NCI-H146 treated with DMSO at 0.1 percent for 48 hours (cell line): Measurements from ENCODE around the gene GATA6.

Experiments
- DNase-seq: peaks from one replicate; lab custom pipeline; 2025; ENCODE audit not compliant: unreplicated experiment; lab: John Stamatoyannopoulos, UW

The GATA6 gene

GRCh38 chr18:22169011-22169888 is at the start of gene GATA6:
GATA6 (plus strand) TSS chr18:22169589; CDS start chr18:22171145, 1,556 bp downstream.
- DNase-seq, result peak; percentile 99

DNA sequence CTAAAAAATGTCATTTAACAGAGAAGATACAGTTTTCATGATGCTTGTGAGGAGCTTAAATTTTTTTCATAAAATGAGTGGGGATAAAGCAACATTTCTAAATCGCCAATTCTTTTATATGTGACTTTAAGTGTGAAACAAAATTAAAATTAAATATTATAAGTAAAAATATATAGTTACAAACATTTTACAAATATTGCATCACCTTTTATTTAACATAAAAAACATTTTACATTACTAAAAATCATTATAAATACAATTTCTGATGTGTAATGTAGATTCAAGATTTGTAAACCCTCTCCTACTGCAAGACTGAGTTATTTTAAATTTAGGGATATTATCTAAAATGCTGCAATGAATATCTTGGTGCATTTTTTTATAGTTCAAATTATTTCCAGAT is 44.4 kb upstream of the GATA6 start:
- DNase-seq, result no peak

- DNase-seq, result no peak
Observed at GRCh38 chr18:22128954-22129353, 40.4 kb upstream of the GATA6 start.

- DNase-seq, result no peak
Observed at GRCh38 chr18:22129778-22130177, 39.6 kb upstream of the GATA6 start.

DNA sequence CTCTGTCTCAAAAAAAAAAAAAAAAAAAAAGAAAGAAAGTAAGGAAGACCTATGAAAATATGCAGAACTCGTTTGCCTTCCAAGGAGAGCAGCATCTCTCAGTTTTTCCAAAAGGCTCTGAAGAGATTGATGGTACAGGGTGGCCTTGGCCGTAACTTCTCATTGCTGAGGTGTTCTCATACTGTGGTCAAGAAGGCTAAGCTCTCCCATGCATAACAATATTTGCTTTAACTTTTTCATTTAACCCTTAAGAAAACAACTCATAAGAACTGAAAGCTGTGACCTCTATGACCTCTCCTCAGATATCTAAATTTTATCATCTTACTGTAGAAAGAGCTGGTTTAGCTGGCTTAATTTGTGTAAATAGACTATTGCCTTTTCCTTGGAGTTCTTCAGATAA is 37.1 kb upstream of the GATA6 start:
- DNase-seq, result no peak

DNA sequence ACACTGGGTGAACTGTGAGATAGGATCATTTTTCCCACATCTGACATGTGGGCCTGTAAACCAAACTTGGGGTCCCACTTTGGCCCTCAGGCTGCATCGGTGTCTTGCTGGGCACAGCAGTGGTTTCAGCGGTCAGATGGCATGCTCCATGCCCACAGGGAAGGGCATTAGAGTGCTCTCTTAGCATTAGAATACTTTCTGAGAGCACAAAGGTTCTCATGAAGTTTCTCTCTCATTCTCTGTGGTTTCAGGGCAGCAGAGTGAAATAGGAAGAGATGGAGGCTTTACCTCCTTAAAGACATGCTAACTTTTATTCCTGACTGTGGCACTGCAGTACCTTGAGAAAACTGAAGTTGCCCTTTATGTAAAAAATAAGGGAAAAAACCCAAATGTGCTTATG is 36.6 kb upstream of the GATA6 start:
- DNase-seq, result no peak

GRCh38 chr18:22136395-22136794 is 33.0 kb upstream of the GATA6 start:
- no peak for DNase-seq

DNA sequence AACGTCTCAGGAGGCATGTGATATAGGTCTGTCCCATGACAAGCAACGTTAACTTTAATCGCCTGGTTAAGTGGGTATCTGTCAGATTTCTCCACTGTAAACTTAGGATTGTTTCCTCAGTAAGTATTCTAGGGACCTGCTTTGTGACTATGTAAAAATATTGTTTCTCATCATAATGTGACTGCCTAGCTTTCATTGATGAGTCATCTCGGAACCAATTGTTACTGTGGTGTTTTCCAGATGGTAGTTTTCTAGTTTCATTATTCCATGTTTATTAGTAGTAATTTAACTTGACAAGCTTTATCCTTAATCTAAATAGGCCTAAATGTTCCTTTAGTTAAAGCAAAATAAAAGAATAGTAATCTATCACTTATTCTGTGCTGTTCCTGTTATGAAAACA is 28.2 kb upstream of the GATA6 start:
- DNase-seq, result no peak

DNA sequence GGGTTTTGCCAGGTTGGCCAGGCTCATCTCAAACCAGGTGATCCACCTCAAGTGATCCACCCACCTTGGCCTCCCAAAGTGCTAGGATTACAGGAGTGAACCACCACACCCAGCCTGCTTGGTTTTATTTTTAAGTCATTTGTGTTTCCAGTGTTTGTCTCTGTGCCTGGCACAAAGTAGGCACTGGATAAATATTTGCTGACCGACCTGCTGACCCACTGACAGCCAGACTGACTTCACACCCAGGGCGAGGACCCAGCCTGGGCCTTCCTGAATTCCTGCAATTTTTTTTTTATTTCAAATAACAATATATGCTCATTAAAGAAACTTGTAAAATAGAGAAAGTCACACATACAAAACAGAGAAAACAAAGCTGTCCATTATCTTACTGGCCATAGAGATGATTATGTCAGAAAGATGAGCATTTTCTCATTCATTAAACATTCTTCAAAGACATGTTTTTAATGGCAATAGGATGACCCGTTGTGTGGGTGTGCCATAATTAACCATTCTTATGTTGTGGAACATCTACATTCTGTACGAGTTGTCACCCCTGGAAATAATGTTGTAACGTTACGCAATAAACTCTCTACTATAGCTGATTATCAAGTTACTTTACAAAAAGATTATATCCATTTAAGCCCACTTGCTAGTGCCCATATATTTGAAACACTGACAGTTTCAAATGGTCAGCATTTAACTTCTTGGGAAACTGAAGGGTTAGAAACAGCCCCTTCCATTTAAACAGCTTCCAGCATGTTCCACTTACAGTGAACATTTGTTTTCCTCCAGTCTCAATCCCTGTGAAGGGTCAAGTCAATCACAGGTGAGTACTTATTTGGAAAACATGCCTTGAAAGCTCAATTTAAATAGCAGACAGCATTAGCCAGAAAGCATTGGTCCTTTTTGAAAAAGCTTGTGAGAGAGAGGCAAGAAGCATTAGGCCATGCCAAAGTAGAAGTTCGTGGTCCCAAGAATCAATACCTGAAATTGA is 25.7 kb upstream of the GATA6 start:
- no peak for DNase-seq

DNA sequence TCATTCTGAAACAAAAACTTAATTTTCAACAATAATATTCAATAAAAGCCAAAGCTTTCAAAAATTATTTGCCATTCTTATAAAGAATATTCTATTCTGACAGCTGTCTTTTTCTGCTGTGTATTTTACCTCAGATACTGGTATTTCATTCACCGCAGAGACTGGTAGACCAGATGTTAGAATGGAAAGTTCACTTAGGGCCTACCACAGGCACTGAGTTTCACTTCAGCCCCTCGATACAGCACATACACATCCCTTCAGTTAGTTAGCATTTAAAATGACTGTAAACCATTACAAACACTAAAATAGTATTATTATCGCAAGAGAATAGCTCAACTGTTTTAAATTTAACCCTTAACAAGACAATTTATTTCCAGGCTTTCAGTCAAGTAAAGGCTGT is 24.2 kb upstream of the GATA6 start:
- no peak for DNase-seq

- DNase-seq, result no peak
Observed at GRCh38 chr18:22149710-22150109, 19.7 kb upstream of the GATA6 start.

GRCh38 chr18:22152093-22152492 is 17.3 kb upstream of the GATA6 start:
- no peak for DNase-seq

DNA sequence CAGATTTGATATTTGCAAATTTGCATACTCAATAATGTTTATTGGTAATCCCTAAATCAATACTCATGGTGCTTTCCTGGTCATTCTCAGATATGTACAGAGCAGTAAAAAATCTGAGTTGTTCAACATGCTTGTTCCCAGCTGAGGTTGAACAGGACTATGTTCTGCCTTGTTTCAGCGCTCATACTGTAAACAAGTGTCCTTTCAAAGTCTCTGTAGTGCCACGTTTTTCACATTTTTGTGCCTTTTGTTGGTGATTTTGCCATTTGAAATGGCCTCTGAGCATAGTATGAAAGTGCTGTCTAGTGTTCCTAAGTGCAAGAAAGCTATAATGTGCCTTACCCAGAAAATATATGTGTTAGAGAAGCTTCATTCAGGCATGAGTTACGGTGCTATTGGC is 16.0 kb upstream of the GATA6 start:
- DNase-seq, result no peak

DNA sequence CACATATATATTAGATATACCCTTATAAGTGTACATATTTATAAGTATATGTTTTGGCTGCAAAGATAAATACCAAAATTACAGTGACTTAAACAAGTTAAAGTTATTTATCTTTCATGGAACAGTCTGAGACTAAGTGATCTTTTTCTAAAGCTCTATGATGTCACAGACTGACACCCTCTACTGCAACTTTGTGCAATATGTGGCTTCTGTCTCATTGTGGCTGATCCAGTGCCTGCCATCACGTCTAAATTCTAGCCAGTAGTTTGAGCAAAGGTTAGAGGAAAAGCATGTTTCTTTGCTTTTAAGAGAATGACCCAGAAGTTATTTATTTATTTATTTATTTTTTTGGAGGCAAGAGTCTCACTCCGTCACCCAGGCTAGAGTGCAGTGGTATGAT is 13.8 kb upstream of the GATA6 start:
- no peak for DNase-seq

GRCh38 chr18:22159014-22159413 is 10.4 kb upstream of the GATA6 start:
- DNase-seq, result no peak

GRCh38 chr18:22161090-22161489 is 8.3 kb upstream of the GATA6 start:
- no peak for DNase-seq

DNA sequence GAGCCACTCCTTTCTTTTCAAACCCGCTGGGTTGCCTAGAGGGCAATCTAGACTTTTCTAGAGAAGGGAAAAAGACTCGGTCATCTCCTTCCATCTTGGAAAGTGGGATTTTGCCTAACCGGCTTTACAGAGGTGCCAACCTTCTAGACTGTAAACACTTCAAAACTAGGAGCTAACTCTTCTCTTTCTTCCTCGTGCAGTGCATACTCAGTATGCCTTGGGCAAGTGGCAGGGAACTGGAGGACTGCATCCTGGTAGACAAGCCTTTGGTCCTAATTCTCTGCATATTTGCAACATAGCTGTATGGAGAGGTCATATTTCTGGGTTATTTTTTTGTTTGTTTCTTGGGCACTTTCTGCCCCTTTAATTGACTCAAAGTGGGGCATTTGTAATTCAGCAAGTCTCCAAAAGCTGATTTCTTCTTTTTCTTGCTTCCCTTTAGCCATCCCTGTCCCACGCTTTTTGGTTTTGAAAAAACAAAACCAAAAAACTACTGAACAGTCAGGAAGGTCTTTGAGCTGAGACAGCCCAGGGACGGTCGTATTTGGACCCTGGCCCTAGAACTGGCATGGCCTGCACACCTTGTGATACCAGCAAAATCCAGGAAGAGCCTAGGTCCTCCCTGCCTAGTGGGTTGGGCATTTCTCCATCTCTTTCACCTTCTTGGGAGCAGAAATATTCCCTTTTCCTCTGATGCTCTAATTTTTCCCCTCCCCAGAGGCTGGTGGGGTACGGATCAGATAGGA is 5.8 kb upstream of the GATA6 start:
- DNase-seq, result no peak

GRCh38 chr18:22164337-22165048 is 4.9 kb upstream of the GATA6 start:
- no peak for DNase-seq

DNA sequence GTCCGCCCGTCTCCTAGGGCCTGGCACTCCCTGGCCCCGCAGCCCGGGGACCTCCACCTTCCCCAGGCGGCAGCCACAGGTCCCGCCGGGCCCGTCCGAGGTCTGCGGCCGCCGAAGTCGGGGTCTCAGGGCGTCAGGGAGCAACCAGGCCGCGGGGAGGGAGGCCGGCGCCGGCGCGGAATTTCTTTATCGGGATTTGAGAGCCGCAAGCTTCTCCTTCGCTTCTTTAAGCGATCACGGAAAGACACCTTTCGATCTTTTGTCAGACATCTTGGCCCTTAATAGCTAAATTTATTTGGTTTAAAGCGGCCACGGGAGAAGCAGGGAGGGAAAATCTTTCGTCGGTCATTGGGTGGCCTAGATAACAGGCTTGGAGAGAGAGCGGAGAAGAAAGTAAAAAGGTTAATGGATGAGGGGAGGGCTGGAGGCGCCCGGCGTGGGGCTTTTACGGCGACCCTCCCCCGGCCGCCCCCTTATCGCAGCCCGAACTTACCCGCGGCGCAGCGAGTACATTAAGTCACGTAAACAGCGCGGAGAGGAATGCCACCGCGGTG is 4.3 kb upstream of the GATA6 start:
- no peak for DNase-seq

DNA sequence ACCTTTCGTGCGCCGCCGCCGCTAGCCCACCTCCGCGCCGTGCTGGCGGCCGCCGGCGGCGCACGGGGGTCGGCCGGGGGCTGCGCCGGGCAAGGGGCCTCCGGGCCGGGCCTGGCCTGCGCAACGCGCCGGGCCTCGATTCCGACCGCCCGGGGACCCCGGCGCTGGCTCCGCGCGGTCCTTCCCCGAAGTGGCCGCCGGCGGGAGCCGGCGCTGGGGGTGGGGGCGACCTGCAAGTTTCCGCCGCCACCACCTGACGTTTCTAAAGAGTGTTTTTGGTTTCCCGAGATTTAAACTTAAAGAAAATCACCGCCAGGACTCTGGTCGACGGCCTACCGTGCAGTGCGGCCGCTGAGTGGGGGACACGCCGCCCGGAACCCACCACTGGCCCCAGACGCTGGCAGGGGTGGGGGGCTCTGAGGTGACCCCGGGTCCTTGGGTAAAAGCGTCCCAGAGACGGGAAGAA is 3.8 kb upstream of the GATA6 start:
- no peak for DNase-seq
